ENCODE data around the gene TSHZ1.

The TSHZ1 gene

GRCh38 chr18:75221897-75222296 lies 11.3 kb downstream of the TSHZ1 start:
- no peak overlapping the region for H3K9ac ChIP-seq (ENCODE audit: low read length)
- no peaks in the 10 kb centered on the region for H3K27me3 ChIP-seq (ENCODE audit: control insufficient read depth, insufficient read depth, low read length)
- no peaks in the 10 kb centered on the region for H3K36me3 ChIP-seq (ENCODE audit: control insufficient read depth, insufficient read depth, low read length)
- no peak overlapping the region for H3K27ac ChIP-seq (ENCODE audit: low read depth, low read length)
- no peak overlapping the region for H3K4me3 ChIP-seq (ENCODE audit: low read length)
- peaks cover 18% of the 10 kb centered on the region for H3K4me1 ChIP-seq (ENCODE audit: control insufficient read depth, insufficient read depth, low read length)

- Histone ChIP-seq H3K4me1 (ENCODE audit: control insufficient read depth, insufficient read depth, low read length) (peaks cover 24% of the 10 kb centered on the region), H3K9ac (ENCODE audit: low read length) (no peak overlapping the region)
Observed at GRCh38 chr18:75222407-75222806, 11.8 kb downstream of the TSHZ1 start.

GRCh38 chr18:75223687-75224347 lies 13.2 kb downstream of the TSHZ1 start:
- Histone ChIP-seq H3K27me3 (ENCODE audit: control insufficient read depth, insufficient read depth, low read length) (no peaks in the 10 kb centered on the region), H3K9ac (ENCODE audit: low read length) (no peak overlapping the region), H3K4me3 (ENCODE audit: low read length) (no peak overlapping the region), H3K36me3 (ENCODE audit: control insufficient read depth, insufficient read depth, low read length) (no peaks in the 10 kb centered on the region), H3K27ac (ENCODE audit: low read depth, low read length) (peak overlapping the region; percentile 56), H3K4me1 (ENCODE audit: control insufficient read depth, insufficient read depth, low read length) (peaks cover 34% of the 10 kb centered on the region)

More at GRCh38 chr18:75222407-75222806, 11.8 kb downstream of the TSHZ1 start:
- H3K4me3 ChIP-seq (ENCODE audit: low read length) = no peak overlapping the region
- no peaks in the 10 kb centered on the region for H3K36me3 ChIP-seq (ENCODE audit: control insufficient read depth, insufficient read depth, low read length)
- H3K27me3 ChIP-seq (ENCODE audit: control insufficient read depth, insufficient read depth, low read length) = no peaks in the 10 kb centered on the region
- no peak overlapping the region for H3K27ac ChIP-seq (ENCODE audit: low read depth, low read length)

- no peak overlapping the region for H3K9ac ChIP-seq (ENCODE audit: low read length)
- H3K36me3 ChIP-seq (ENCODE audit: control insufficient read depth, insufficient read depth, low read length) = no peaks in the 10 kb centered on the region
- H3K4me1 ChIP-seq (ENCODE audit: control insufficient read depth, insufficient read depth, low read length) = peaks cover 26% of the 10 kb centered on the region
- peak overlapping the region; percentile 31 for H3K4me3 ChIP-seq (ENCODE audit: low read length)
- peak overlapping the region; percentile 10 for H3K27ac ChIP-seq (ENCODE audit: low read depth, low read length)
- no peaks in the 10 kb centered on the region for H3K27me3 ChIP-seq (ENCODE audit: control insufficient read depth, insufficient read depth, low read length)
Observed at GRCh38 chr18:75226286-75226955, 15.8 kb downstream of the TSHZ1 start.

GRCh38 chr18:75226956-75227316 lies 16.3 kb downstream of the TSHZ1 start:
- H3K36me3 ChIP-seq (ENCODE audit: control insufficient read depth, insufficient read depth, low read length) = no peaks in the 10 kb centered on the region
- H3K4me1 ChIP-seq (ENCODE audit: control insufficient read depth, insufficient read depth, low read length) = peaks cover 23% of the 10 kb centered on the region
- no peak overlapping the region for H3K9ac ChIP-seq (ENCODE audit: low read length)
- no peaks in the 10 kb centered on the region for H3K27me3 ChIP-seq (ENCODE audit: control insufficient read depth, insufficient read depth, low read length)
- H3K27ac ChIP-seq (ENCODE audit: low read depth, low read length) = peak overlapping the region; percentile 10
- H3K4me3 ChIP-seq (ENCODE audit: low read length) = peak overlapping the region; percentile 31

GRCh38 chr18:75227535-75228296 lies 17.1 kb downstream of the TSHZ1 start:
- Histone ChIP-seq H3K4me3 (ENCODE audit: low read length) (peak overlapping the region; percentile 15), H3K27me3 (ENCODE audit: control insufficient read depth, insufficient read depth, low read length) (no peaks in the 10 kb centered on the region), H3K36me3 (ENCODE audit: control insufficient read depth, insufficient read depth, low read length) (no peaks in the 10 kb centered on the region), H3K4me1 (ENCODE audit: control insufficient read depth, insufficient read depth, low read length) (peaks cover 23% of the 10 kb centered on the region), H3K9ac (ENCODE audit: low read length) (no peak overlapping the region), H3K27ac (ENCODE audit: low read depth, low read length) (no peak overlapping the region)

- peaks cover 19% of the 10 kb centered on the region for H3K4me1 ChIP-seq (ENCODE audit: control insufficient read depth, insufficient read depth, low read length)
- no peak overlapping the region for H3K9ac ChIP-seq (ENCODE audit: low read length)
- no peaks in the 10 kb centered on the region for H3K27me3 ChIP-seq (ENCODE audit: control insufficient read depth, insufficient read depth, low read length)
- no peaks in the 10 kb centered on the region for H3K36me3 ChIP-seq (ENCODE audit: control insufficient read depth, insufficient read depth, low read length)
- H3K27ac ChIP-seq (ENCODE audit: low read depth, low read length) = no peak overlapping the region
- H3K4me3 ChIP-seq (ENCODE audit: low read length) = no peak overlapping the region
Observed at GRCh38 chr18:75228967-75229366, 18.4 kb downstream of the TSHZ1 start.

GRCh38 chr18:75229437-75229836 lies 18.8 kb downstream of the TSHZ1 start:
- Histone ChIP-seq H3K27me3 (ENCODE audit: control insufficient read depth, insufficient read depth, low read length) (no peaks in the 10 kb centered on the region), H3K36me3 (ENCODE audit: control insufficient read depth, insufficient read depth, low read length) (no peaks in the 10 kb centered on the region), H3K4me1 (ENCODE audit: control insufficient read depth, insufficient read depth, low read length) (peaks cover 19% of the 10 kb centered on the region), H3K27ac (ENCODE audit: low read depth, low read length) (peak overlapping the region; percentile 8), H3K9ac (ENCODE audit: low read length) (no peak overlapping the region), H3K4me3 (ENCODE audit: low read length) (no peak overlapping the region)

GRCh38 chr18:75230163-75231052 lies 19.8 kb downstream of the TSHZ1 start:
- H3K4me3 ChIP-seq (ENCODE audit: low read length) = no peak overlapping the region
- H3K9ac ChIP-seq (ENCODE audit: low read length) = no peak overlapping the region
- H3K27me3 ChIP-seq (ENCODE audit: control insufficient read depth, insufficient read depth, low read length) = no peaks in the 10 kb centered on the region
- peaks cover 19% of the 10 kb centered on the region for H3K4me1 ChIP-seq (ENCODE audit: control insufficient read depth, insufficient read depth, low read length)
- no peaks in the 10 kb centered on the region for H3K36me3 ChIP-seq (ENCODE audit: control insufficient read depth, insufficient read depth, low read length)
- H3K27ac ChIP-seq (ENCODE audit: low read depth, low read length) = no peak overlapping the region

- Histone ChIP-seq H3K4me1 (ENCODE audit: control insufficient read depth, insufficient read depth, low read length) (peaks cover 19% of the 10 kb centered on the region), H3K4me3 (ENCODE audit: low read length) (no peak overlapping the region), H3K27me3 (ENCODE audit: control insufficient read depth, insufficient read depth, low read length) (no peaks in the 10 kb centered on the region), H3K36me3 (ENCODE audit: control insufficient read depth, insufficient read depth, low read length) (no peaks in the 10 kb centered on the region), H3K9ac (ENCODE audit: low read length) (no peak overlapping the region), H3K27ac (ENCODE audit: low read depth, low read length) (no peak overlapping the region)
Observed at GRCh38 chr18:75231053-75231406, 20.4 kb downstream of the TSHZ1 start.

GRCh38 chr18:75234901-75235300 lies 24.3 kb downstream of the TSHZ1 start:
- no peaks in the 10 kb centered on the region for H3K4me1 ChIP-seq (ENCODE audit: control insufficient read depth, insufficient read depth, low read length)
- no peak overlapping the region for H3K27ac ChIP-seq (ENCODE audit: low read depth, low read length)
- peaks cover 2% of the 10 kb centered on the region for H3K36me3 ChIP-seq (ENCODE audit: control insufficient read depth, insufficient read depth, low read length)
- no peak overlapping the region for H3K9ac ChIP-seq (ENCODE audit: low read length)
- no peaks in the 10 kb centered on the region for H3K27me3 ChIP-seq (ENCODE audit: control insufficient read depth, insufficient read depth, low read length)
- no peak overlapping the region for H3K4me3 ChIP-seq (ENCODE audit: low read length)

GRCh38 chr18:75235896-75236295 lies 25.3 kb downstream of the TSHZ1 start:
- H3K9ac ChIP-seq (ENCODE audit: low read length) = no peak overlapping the region
- H3K27me3 ChIP-seq (ENCODE audit: control insufficient read depth, insufficient read depth, low read length) = no peaks in the 10 kb centered on the region
- H3K4me1 ChIP-seq (ENCODE audit: control insufficient read depth, insufficient read depth, low read length) = no peaks in the 10 kb centered on the region
- peaks cover 2% of the 10 kb centered on the region for H3K36me3 ChIP-seq (ENCODE audit: control insufficient read depth, insufficient read depth, low read length)
- no peak overlapping the region for H3K27ac ChIP-seq (ENCODE audit: low read depth, low read length)
- no peak overlapping the region for H3K4me3 ChIP-seq (ENCODE audit: low read length)

Measured in rectal smooth muscle tissue (tissue), 1 donor.